Fibroblast of pulmonary artery (primary cell): ENCODE results near the gene ANO10.

Source experiments
- DNase-seq: peaks from one replicate; pipeline ENCODE4 v3.0.0-alpha.2; 2010; ENCODE audit warnings: low read depth
- H3K4me3 ChIP-seq: replicated peaks from 2 replicates; pipeline ENCODE4 v1.5.1; 2011; ENCODE audit warnings: low read depth, mild to moderate bottlenecking, control low read depth, low read length, moderate library complexity
- TF ChIP-seq, protein P1 (sequence below): IDR thresholded peaks from 2 replicates; pipeline ENCODE4 v1.5.1; 2011; ENCODE audit warnings: mild to moderate bottlenecking, control low read depth, low read length, inconsistent platforms; ENCODE audit errors: missing control alignments

Gene ANO10

DNA sequence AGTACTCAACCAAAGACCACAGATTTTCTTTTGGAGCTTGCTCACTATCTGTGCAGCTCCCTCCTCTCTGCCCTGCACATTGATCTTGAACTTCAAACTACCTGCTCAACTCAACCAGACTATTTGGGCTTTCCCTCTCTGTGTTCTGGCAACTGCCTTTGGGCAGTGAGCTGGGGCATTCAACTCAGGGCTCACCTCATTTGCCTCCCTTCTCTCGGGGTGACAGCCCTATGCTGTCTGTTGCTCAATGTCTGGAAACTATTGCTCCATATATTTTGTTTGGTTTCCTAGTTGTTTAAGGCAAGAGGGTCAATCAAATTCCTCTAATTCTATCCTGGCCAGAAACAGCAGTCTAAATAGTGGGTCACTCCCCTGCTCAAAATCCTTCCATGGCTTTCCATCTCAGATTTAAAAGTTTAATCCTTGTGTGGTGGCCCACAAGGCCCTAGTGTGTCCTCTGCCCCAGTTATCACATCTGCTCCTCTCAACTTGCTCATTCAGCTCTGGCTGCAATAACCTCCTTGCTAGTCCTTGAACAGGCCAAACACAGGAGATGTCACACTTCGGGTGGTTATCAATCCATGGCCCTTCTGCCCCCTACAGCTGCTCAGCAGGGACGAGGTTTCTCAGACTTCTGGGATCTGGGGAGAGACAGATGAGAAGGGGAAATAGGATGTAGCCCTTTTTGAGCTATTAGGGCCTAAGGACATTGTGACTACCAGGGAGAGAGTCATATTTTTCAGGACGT, 267.7 kb downstream of the ANO10 start:
- H3K4me3 ChIP-seq = no peak overlapping the region
- TF ChIP-seq, protein P1, sequence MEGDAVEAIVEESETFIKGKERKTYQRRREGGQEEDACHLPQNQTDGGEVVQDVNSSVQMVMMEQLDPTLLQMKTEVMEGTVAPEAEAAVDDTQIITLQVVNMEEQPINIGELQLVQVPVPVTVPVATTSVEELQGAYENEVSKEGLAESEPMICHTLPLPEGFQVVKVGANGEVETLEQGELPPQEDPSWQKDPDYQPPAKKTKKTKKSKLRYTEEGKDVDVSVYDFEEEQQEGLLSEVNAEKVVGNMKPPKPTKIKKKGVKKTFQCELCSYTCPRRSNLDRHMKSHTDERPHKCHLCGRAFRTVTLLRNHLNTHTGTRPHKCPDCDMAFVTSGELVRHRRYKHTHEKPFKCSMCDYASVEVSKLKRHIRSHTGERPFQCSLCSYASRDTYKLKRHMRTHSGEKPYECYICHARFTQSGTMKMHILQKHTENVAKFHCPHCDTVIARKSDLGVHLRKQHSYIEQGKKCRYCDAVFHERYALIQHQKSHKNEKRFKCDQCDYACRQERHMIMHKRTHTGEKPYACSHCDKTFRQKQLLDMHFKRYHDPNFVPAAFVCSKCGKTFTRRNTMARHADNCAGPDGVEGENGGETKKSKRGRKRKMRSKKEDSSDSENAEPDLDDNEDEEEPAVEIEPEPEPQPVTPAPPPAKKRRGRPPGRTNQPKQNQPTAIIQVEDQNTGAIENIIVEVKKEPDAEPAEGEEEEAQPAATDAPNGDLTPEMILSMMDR = no peak
- no peak for DNase-seq

DNA sequence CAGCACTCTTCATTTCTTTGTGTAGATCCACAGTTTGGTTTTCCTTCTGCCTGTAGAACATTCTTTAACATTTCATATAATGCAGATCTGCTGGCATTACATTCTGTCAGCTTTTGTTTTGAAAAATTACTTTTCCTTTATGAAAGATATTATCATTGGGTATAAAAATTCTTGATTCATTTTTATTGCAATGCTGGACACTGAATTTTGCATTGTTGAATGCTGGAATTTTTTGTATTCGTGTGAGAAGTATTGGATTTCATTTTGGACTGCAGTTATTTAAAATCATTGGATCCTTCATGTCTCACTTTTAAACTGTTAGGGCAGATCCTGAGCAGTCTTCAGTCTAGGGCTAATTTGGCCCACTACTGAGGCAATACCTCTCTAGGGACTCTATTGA, 268.4 kb downstream of the ANO10 start:
- no peak for DNase-seq
- H3K4me3 ChIP-seq = no peak overlapping the region
- TF ChIP-seq, protein P1 = no peak

DNA sequence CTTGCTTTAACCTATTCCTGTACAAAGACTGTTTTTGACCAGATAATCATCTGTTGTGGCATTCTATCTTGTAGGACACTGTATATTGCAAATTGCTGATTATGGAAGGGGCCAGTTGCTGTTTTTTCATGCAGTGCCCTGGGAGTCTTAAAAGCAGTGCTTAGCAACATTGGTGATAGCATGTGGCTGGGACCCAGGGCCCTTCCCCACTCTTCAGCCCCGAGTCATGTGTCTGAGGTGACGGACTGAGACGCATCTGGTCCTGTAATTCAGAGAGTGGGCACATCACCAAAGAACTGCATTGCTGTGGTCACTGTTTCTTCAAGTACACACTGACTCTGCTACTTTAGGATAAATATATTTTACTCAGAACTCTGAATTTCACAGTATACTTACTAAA, 272.1 kb downstream of the ANO10 start:
- TF ChIP-seq, protein P1 = no peak
- H3K4me3 ChIP-seq = no peak overlapping the region
- DNase-seq = no peak

DNA sequence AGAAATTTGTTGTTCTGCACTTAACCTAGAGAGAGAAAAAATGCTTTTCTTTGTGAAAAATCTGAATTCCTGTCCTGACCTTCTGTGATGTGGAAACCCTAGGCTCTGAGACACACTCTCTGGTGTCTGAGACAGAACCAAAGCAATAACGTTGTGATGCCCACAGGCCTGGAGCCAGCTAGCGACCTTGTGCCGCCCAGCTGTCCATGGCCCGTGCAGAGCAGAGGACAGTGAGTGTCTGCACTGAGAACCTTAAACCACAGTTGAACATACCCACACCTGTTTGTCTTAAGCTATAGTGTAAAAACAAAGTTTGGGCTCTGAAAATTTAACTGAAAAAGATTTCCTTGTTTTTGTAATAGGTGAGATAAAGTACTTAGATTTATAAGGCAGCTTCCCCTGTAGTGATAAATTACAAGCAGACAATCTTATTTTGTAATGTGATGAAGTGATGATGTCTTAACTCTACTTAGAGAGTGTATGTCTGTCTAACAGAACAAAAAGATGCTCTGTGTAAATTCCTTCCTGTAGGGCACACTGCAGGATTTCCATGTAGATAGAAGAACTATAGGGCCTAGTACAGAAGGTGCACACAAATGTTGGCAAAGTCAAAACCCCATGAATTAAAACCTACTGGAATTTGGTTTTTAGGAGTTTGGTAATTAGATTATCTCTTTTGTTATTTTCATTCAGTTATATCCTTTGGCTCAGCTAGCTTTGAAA, 272.8 kb downstream of the ANO10 start:
- no peak for DNase-seq
- TF ChIP-seq, protein P1 = no peak
- H3K4me3 ChIP-seq = no peak overlapping the region

DNA sequence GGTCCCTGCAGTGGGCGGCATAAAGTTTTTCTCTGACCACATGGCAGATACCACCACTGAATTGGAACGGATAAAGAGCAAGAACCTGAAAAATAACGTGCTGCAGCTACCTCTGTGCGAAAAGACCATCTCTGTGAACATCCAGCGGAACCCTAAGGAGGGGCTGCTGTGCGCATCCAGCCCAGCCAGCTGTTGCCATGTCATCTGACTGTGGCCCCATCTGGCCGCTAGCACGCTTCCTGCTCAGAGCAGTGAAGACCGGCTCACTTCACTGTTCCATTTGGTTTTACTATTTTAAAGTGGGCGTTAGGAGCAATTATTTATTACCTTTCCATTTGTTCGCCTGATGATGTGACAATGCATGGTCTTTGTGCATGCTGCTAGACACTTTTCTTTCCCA, 273.5 kb downstream of the ANO10 start:
- no peak for DNase-seq
- no peak overlapping the region for H3K4me3 ChIP-seq

DNA sequence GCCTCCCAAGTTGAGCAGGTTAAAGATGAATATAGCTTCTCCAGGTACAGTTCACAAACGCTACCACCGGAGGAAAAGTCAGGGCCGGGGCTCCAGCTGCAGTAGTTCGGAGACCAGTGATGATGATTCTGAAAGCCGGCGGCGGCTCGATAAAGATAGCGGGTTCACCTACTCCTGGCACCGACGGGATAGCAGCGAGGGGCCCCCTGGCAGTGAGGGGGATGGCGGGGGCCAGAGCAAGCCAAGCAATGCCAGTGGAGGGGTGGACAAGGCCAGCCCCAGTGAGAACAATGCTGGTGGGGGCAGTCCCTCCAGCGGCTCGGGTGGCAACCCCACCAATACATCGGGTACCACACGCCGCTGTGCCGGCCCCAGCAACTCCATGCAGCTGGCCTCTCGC, 274.0 kb downstream of the ANO10 start:
- DNase-seq = no peak
- no peak overlapping the region for H3K4me3 ChIP-seq
- TF ChIP-seq, protein P1 = no peak

More for the DNA sequence above, 273.5 kb downstream of the ANO10 start:
- TF ChIP-seq, protein P1 = no peak
